Measurements from ENCODE around the gene POGK. TPM values are rescaled to one million over a fixed set of nuclear protein-coding genes. Genes with fewer than 3 reads are reported as not detected.

POGK gene
- total RNA-seq, 1 experiment from 2014 or later, result 45.7 TPM

- DNase-seq, result no peak
- Histone ChIP-seq H3K4me1 (ENCODE audit: low read length) (peaks cover 3% of the 10 kb centered on the region; the same call in 1 of the 2 replicates), H3K4me3 (ENCODE audit: low read length) (no peak overlapping the region), H3K27ac (ENCODE audit: low read length) (no peak overlapping the region), H3K9me3 (ENCODE audit: low read length) (no peaks in the 10 kb centered on the region), H2AFZ (ENCODE audit: low read length) (no peak overlapping the region), H3K27me3 (ENCODE audit: low read length) (no peaks in the 10 kb centered on the region), H4K20me1 (ENCODE audit: insufficient read depth, low read depth, low read length) (no peaks in the 10 kb centered on the region), H3K9ac (ENCODE audit: low read length) (no peak overlapping the region), H3K36me3 (ENCODE audit: insufficient read depth, low read length) (peaks cover 53% of the 10 kb centered on the region), H3K4me2 (ENCODE audit: low read depth, low read length, poor library complexity, severe bottlenecking) (no peak overlapping the region), H3K9me2 (replicated peaks; ENCODE audit: insufficient read depth, low read length) (no peaks in the 10 kb centered on the region), H3K79me2 (ENCODE audit: low read length) (peaks cover 59% of the 10 kb centered on the region)
These were observed 26.7 kb downstream of the POGK start for GRCh38 chr1:166865926-166866325.

GRCh38 chr1:166868639-166869038, 29.4 kb downstream of the POGK start:
- Histone ChIP-seq H4K20me1 (ENCODE audit: insufficient read depth, low read depth, low read length) (no peaks in the 10 kb centered on the region), H3K27ac (ENCODE audit: low read length) (no peak overlapping the region), H3K4me1 (ENCODE audit: low read length) (peaks cover 6% of the 10 kb centered on the region), H3K9me2 (replicated peaks; ENCODE audit: insufficient read depth, low read length) (no peaks in the 10 kb centered on the region), H3K9me3 (ENCODE audit: low read length) (no peaks in the 10 kb centered on the region), H3K27me3 (ENCODE audit: low read length) (no peaks in the 10 kb centered on the region), H3K9ac (ENCODE audit: low read length) (no peak overlapping the region), H3K4me2 (ENCODE audit: low read depth, low read length, poor library complexity, severe bottlenecking) (no peak overlapping the region), H3K4me3 (ENCODE audit: low read length) (no peak overlapping the region), H3K36me3 (ENCODE audit: insufficient read depth, low read length) (peaks cover 33% of the 10 kb centered on the region; the same call in 1 of the 2 replicates), H3K79me2 (ENCODE audit: low read length) (peaks cover 79% of the 10 kb centered on the region), H2AFZ (ENCODE audit: low read length) (no peak overlapping the region)
- DNase-seq, result no peak

DNA sequence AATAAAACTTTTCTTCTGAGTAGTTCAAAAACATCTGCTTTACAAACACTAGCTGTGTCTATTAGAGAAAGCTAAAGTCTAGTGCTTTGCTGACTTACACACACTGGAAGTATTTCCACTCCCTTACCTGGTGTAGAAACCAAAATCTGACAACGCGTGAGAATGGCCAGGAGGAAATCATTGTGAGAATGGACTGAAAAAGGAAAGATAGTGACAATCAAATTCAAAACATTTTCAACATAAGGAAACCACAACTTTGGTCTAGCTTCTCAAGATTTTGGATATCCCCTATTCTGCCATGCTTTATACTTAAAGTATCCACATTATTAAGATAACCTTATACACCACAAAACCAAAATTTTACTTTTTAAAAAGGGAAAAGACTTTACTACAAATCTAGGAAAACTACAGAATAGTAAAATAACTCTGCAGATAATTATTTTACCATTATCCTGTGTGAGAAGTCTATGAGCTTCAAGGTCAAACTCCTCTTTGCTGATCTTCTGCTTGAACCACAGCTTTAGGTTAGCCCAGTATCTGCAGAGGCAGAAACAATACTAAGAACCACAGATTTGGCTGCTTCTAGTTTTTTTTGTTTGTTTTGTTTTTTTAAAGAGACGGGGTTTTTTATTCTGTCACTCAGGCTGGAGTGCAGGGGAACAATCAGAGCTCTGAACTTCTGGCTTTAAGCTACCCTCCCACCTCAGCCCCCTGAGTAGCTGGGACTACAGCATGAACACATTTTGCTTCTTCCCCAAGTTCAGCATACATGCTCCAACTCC, 30.2 kb downstream of the POGK start:
- no peak overlapping the region for H2AFZ ChIP-seq (ENCODE audit: low read length)
- H3K36me3 ChIP-seq (ENCODE audit: insufficient read depth, low read length), result peaks cover 26% of the 10 kb centered on the region; the same call in 1 of the 2 replicates
- peaks cover 83% of the 10 kb centered on the region for H3K79me2 ChIP-seq (ENCODE audit: low read length)
- no peaks in the 10 kb centered on the region for H4K20me1 ChIP-seq (ENCODE audit: insufficient read depth, low read depth, low read length)
- no peak overlapping the region for H3K27ac ChIP-seq (ENCODE audit: low read length)
- H3K4me2 ChIP-seq (ENCODE audit: low read depth, low read length, poor library complexity, severe bottlenecking), result no peak overlapping the region
- H3K9me2 ChIP-seq (replicated peaks; ENCODE audit: insufficient read depth, low read length), result no peaks in the 10 kb centered on the region
- H3K9ac ChIP-seq (ENCODE audit: low read length), result no peak overlapping the region
- H3K9me3 ChIP-seq (ENCODE audit: low read length), result no peaks in the 10 kb centered on the region
- H3K27me3 ChIP-seq (ENCODE audit: low read length), result no peaks in the 10 kb centered on the region
- no peak for DNase-seq
- H3K4me1 ChIP-seq (ENCODE audit: low read length), result peaks cover 12% of the 10 kb centered on the region
- H3K4me3 ChIP-seq (ENCODE audit: low read length), result no peak overlapping the region

GRCh38 chr1:166870584-166870983, 31.3 kb downstream of the POGK start:
- Histone ChIP-seq H3K27ac (ENCODE audit: low read length) (no peak overlapping the region), H3K36me3 (ENCODE audit: insufficient read depth, low read length) (peaks cover 22% of the 10 kb centered on the region; the same call in 1 of the 2 replicates), H4K20me1 (ENCODE audit: insufficient read depth, low read depth, low read length) (no peaks in the 10 kb centered on the region), H3K9me2 (replicated peaks; ENCODE audit: insufficient read depth, low read length) (no peaks in the 10 kb centered on the region), H3K4me2 (ENCODE audit: low read depth, low read length, poor library complexity, severe bottlenecking) (no peak overlapping the region), H3K4me1 (ENCODE audit: low read length) (peaks cover 21% of the 10 kb centered on the region), H3K9ac (ENCODE audit: low read length) (no peak overlapping the region), H3K79me2 (ENCODE audit: low read length) (peaks cover 86% of the 10 kb centered on the region), H3K9me3 (ENCODE audit: low read length) (no peaks in the 10 kb centered on the region), H3K27me3 (ENCODE audit: low read length) (no peaks in the 10 kb centered on the region), H3K4me3 (ENCODE audit: low read length) (no peak overlapping the region), H2AFZ (ENCODE audit: low read length) (no peak overlapping the region)
- no peak for DNase-seq

- Histone ChIP-seq H3K27me3 (ENCODE audit: low read length) (no peaks in the 10 kb centered on the region), H3K27ac (ENCODE audit: low read length) (no peak overlapping the region), H3K79me2 (ENCODE audit: low read length) (peaks cover 64% of the 10 kb centered on the region), H3K4me3 (ENCODE audit: low read length) (peak overlapping the region; percentile 97), H3K9me3 (ENCODE audit: low read length) (no peaks in the 10 kb centered on the region), H3K9ac (ENCODE audit: low read length) (no peak overlapping the region; the same call in 1 of the 2 replicates), H4K20me1 (ENCODE audit: insufficient read depth, low read depth, low read length) (no peaks in the 10 kb centered on the region), H3K9me2 (replicated peaks; ENCODE audit: insufficient read depth, low read length) (no peaks in the 10 kb centered on the region), H2AFZ (ENCODE audit: low read length) (no peak overlapping the region), H3K36me3 (ENCODE audit: insufficient read depth, low read length) (no peaks in the 10 kb centered on the region), H3K4me2 (ENCODE audit: low read depth, low read length, poor library complexity, severe bottlenecking) (peak overlapping the region; percentile 89), H3K4me1 (ENCODE audit: low read length) (peaks cover 29% of the 10 kb centered on the region)
- no peak for DNase-seq
These were observed 35.2 kb downstream of the POGK start for GRCh38 chr1:166874464-166874863.

GRCh38 chr1:166875302-166875733, 36.0 kb downstream of the POGK start:
- Histone ChIP-seq H3K4me1 (ENCODE audit: low read length) (peaks cover 29% of the 10 kb centered on the region), H3K36me3 (ENCODE audit: insufficient read depth, low read length) (no peaks in the 10 kb centered on the region), H2AFZ (ENCODE audit: low read length) (peak overlapping the region; percentile 84; the same call in 1 of the 2 replicates), H3K9ac (ENCODE audit: low read length) (peak overlapping the region; percentile 90), H3K9me2 (replicated peaks; ENCODE audit: insufficient read depth, low read length) (no peaks in the 10 kb centered on the region), H3K27me3 (ENCODE audit: low read length) (no peaks in the 10 kb centered on the region), H3K79me2 (ENCODE audit: low read length) (peaks cover 55% of the 10 kb centered on the region), H3K9me3 (ENCODE audit: low read length) (no peaks in the 10 kb centered on the region), H3K27ac (ENCODE audit: low read length) (peak overlapping the region; percentile 72), H4K20me1 (ENCODE audit: insufficient read depth, low read depth, low read length) (no peaks in the 10 kb centered on the region), H3K4me3 (ENCODE audit: low read length) (peak overlapping the region; percentile 97), H3K4me2 (ENCODE audit: low read depth, low read length, poor library complexity, severe bottlenecking) (peak overlapping the region; percentile 89)
- no peak for DNase-seq

GRCh38 chr1:166875734-166876539, 36.7 kb downstream of the POGK start, which contains the start of gene TADA1:
TADA1 (minus strand) TSS chr1:166876264; CDS start chr1:166876233, 31 bp downstream.
- H3K9me2 ChIP-seq (replicated peaks; ENCODE audit: insufficient read depth, low read length), result no peaks in the 10 kb centered on the region
- peak within 1 kb of the TSS; percentile 90 for H3K9ac ChIP-seq (ENCODE audit: low read length)
- peaks cover 27% of the 10 kb centered on the region for H3K4me1 ChIP-seq (ENCODE audit: low read length)

DNA sequence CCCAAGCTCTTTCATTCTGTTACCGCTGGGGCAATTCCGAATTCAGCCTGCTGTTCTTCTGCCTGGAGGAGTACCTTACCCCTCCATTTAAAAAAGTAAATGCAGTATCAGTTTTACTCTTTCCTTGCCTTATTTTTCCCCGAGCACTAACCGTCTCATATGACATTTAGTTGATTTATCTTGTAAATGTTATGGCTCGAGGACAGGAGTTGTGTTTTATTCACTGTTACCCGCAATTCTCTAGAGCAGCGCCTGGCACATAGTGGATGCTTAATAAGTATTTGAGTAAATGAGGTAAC, 37.2 kb downstream of the POGK start:
- Histone ChIP-seq H3K27me3 (ENCODE audit: low read length) (no peaks in the 10 kb centered on the region), H3K27ac (ENCODE audit: low read length) (no peak overlapping the region), H3K4me1 (ENCODE audit: low read length) (peaks cover 27% of the 10 kb centered on the region), H3K9me3 (ENCODE audit: low read length) (no peaks in the 10 kb centered on the region), H3K9me2 (replicated peaks; ENCODE audit: insufficient read depth, low read length) (no peaks in the 10 kb centered on the region), H3K36me3 (ENCODE audit: insufficient read depth, low read length) (no peaks in the 10 kb centered on the region), H4K20me1 (ENCODE audit: insufficient read depth, low read depth, low read length) (no peaks in the 10 kb centered on the region), H3K9ac (ENCODE audit: low read length) (peak overlapping the region; percentile 62), H2AFZ (ENCODE audit: low read length) (peak overlapping the region; percentile 29), H3K79me2 (ENCODE audit: low read length) (peaks cover 44% of the 10 kb centered on the region), H3K4me3 (ENCODE audit: low read length) (peak overlapping the region; percentile 62), H3K4me2 (ENCODE audit: low read depth, low read length, poor library complexity, severe bottlenecking) (peak overlapping the region; percentile 75)
- no peak for DNase-seq

More at GRCh38 chr1:166875734-166876539, 36.7 kb downstream of the POGK start, which contains the start of gene TADA1:
- Histone ChIP-seq H3K36me3 (ENCODE audit: insufficient read depth, low read length) (no peaks in the 10 kb centered on the region), H2AFZ (ENCODE audit: low read length) (peak within 1 kb of the TSS; percentile 84), H4K20me1 (ENCODE audit: insufficient read depth, low read depth, low read length) (no peaks in the 10 kb centered on the region), H3K27me3 (ENCODE audit: low read length) (no peaks in the 10 kb centered on the region), H3K9me3 (ENCODE audit: low read length) (no peaks in the 10 kb centered on the region), H3K4me3 (ENCODE audit: low read length) (peak within 1 kb of the TSS; percentile 97), H3K4me2 (ENCODE audit: low read depth, low read length, poor library complexity, severe bottlenecking) (peak within 1 kb of the TSS; percentile 89), H3K79me2 (ENCODE audit: low read length) (peaks cover 49% of the 10 kb centered on the region), H3K27ac (ENCODE audit: low read length) (peak within 1 kb of the TSS; percentile 72)
- peak; percentile 99 for DNase-seq
